HepG2 (cell line): ENCODE results near the gene JPH3.
A peak's percentile ranks its signal among the peaks of the same experiment; 100 is the strongest.

ENCODE experiments used
- ATF4 ChIP-seq, 2 experiments: fragments of 450-650 bp in 1 of 2; sonication (generic) in 1 of 2; formaldehyde crosslinking; IDR thresholded peaks; 2 replicates each; pipeline versions ENCODE4 v1.5.0 to v1.8.0; 2020 to 2022; ENCODE audit warnings: mild to moderate bottlenecking in 1 of 2, missing genetic modification reagents in 1 of 2
- CTCF ChIP-seq: sonication (generic); formaldehyde crosslinking; IDR thresholded peaks from 2 replicates; pipeline ENCODE4 v1.5.0; 2020; ENCODE audit warnings: mild to moderate bottlenecking, missing genetic modification reagents, moderate library complexity
- EZH2 ChIP-seq: conservative IDR thresholded peaks from 2 replicates; pipeline ENCODE4 v1.6.1; 2012; ENCODE audit warnings: mild to moderate bottlenecking, low read depth, low read length, moderate library complexity
- MLX ChIP-seq: IDR thresholded peaks from 2 replicates; pipeline ENCODE4 v1.6.1; 2016
- MYNN ChIP-seq: sonication (generic); formaldehyde crosslinking; IDR thresholded peaks from 2 replicates; pipeline ENCODE4 v1.4.0; 2020; ENCODE audit warnings: mild to moderate bottlenecking, low read depth, missing genetic modification reagents
- PLRG1 ChIP-seq: fragments of 450-650 bp; conservative IDR thresholded peaks from 2 replicates; pipeline ENCODE4 v1.6.1; 2016
- TFDP2 ChIP-seq: sonication (generic); formaldehyde crosslinking; IDR thresholded peaks from 2 replicates; pipeline ENCODE4 v1.4.0; 2020; ENCODE audit warnings: missing genetic modification reagents
- ZBTB40 ChIP-seq, 2 experiments: fragments of 450-650 bp in 1 of 2; sonication (generic) in 1 of 2; formaldehyde crosslinking in 1 of 2; IDR thresholded peaks; 2 replicates each; pipeline versions ENCODE4 v1.6.1 to v1.8.0; 2016 to 2022; ENCODE audit warnings: antibody characterized with exemption in 1 of 2, mild to moderate bottlenecking in 1 of 2, missing genetic modification reagents in 1 of 2
- ZBTB7B ChIP-seq: sonication (generic); formaldehyde crosslinking; IDR thresholded peaks from 2 replicates; pipeline ENCODE4 v1.4.0; 2020; ENCODE audit warnings: missing genetic modification reagents
- ZFY ChIP-seq: sonication (generic); formaldehyde crosslinking; IDR thresholded peaks from 2 replicates; pipeline ENCODE4 v1.4.0; 2020; ENCODE audit warnings: missing genetic modification reagents
- ZNF121 ChIP-seq: sonication (generic); formaldehyde crosslinking; IDR thresholded peaks from 2 replicates; pipeline ENCODE4 v1.5.0; 2020; ENCODE audit warnings: mild to moderate bottlenecking, missing genetic modification reagents
- ZNF280B ChIP-seq: sonication (generic); formaldehyde crosslinking; IDR thresholded peaks from 2 replicates; pipeline ENCODE4 v1.5.0; 2020; ENCODE audit warnings: missing genetic modification reagents, mild to moderate bottlenecking, borderline replicate concordance
- ZNF766 ChIP-seq: sonication (generic); formaldehyde crosslinking; IDR thresholded peaks from 2 replicates; pipeline ENCODE4 v1.5.0; 2020; ENCODE audit warnings: missing genetic modification reagents, borderline replicate concordance

GRCh38 chr16:87602821-87603683 is 744 bp downstream of the JPH3 start:
- TF ChIP-seq ZBTB40 (IDR thresholded peaks at IDR 0.05) (no peak), ZBTB40 (CRISPR knock-in tag; IDR thresholded peaks at IDR 0.05) (0 out of 2 replicates have a peak, but pooled peaks have one; percentile 23), PLRG1 (no peak), ZNF121 (CRISPR knock-in tag) (no peak), ZNF766 (CRISPR knock-in tag) (no peak), ATF4 (CRISPR knock-in tag; IDR thresholded peaks at IDR 0.05) (no peak), CTCF (CRISPR knock-in tag) (no peak), MLX (CRISPR knock-in tag) (no peak), ZNF280B (CRISPR knock-in tag) (no peak), MYNN (CRISPR knock-in tag) (no peak), EZH2 (peak; percentile 99), TFDP2 (CRISPR knock-in tag) (no peak), ZBTB7B (no peak), ZFY (no peak)
